Measurements from ENCODE around the gene HBA1.
"Not testable (repeated sequence)": the region's sequence is repeated elsewhere in the genome, so short reads cannot be mapped to it uniquely, and the experiment has no call there.

The HBA1 gene

GRCh38 chr16:176006-176405 is 474 bp upstream of the HBA1 start:
- DNase-seq = not testable (repeated sequence)

- no peak for DNase-seq
Measured at GRCh38 chr16:177394-177822, 928 bp downstream of the HBA1 start.

- no peak for DNase-seq
Measured at GRCh38 chr16:177981-178667, 1.6 kb downstream of the HBA1 start.

GRCh38 chr16:178668-179015 is 2.2 kb downstream of the HBA1 start:
- no peak for DNase-seq

- DNase-seq = no peak
Measured at GRCh38 chr16:179211-180092, 3.0 kb downstream of the HBA1 start.

- peak; percentile 47 for DNase-seq
Measured at GRCh38 chr16:180101-180675, 3.7 kb downstream of the HBA1 start, which contains the start of gene HBQ1. HBQ1 (plus strand) TSS chr16:180459; CDS start chr16:180487, 28 bp downstream.

GRCh38 chr16:180681-181564 is 4.4 kb downstream of the HBA1 start:
- DNase-seq = peak; percentile 86

- DNase-seq = no peak
Measured at GRCh38 chr16:181565-182021, 5.1 kb downstream of the HBA1 start.

- no peak for DNase-seq
Measured at GRCh38 chr16:183005-183404, 6.5 kb downstream of the HBA1 start.

- no peak for DNase-seq
Measured at GRCh38 chr16:185213-185612, 8.7 kb downstream of the HBA1 start.

GRCh38 chr16:185691-186090 is 9.2 kb downstream of the HBA1 start:
- no peak for DNase-seq

- DNase-seq = no peak
Measured at GRCh38 chr16:187330-187729, 10.8 kb downstream of the HBA1 start.

- DNase-seq = peak; percentile 36
Measured at GRCh38 chr16:188674-189073, 12.2 kb downstream of the HBA1 start.

- DNase-seq = no peak
Measured at GRCh38 chr16:189604-190186, 13.2 kb downstream of the HBA1 start.

GRCh38 chr16:191831-192230 is 15.4 kb downstream of the HBA1 start:
- no peak for DNase-seq

- DNase-seq = no peak
Measured at GRCh38 chr16:192686-193085, 16.2 kb downstream of the HBA1 start.

- no peak for DNase-seq
Measured at GRCh38 chr16:193441-193840, 17.0 kb downstream of the HBA1 start.

GRCh38 chr16:194516-194915 is 18.0 kb downstream of the HBA1 start:
- no peak for DNase-seq

- DNase-seq = no peak
Measured at GRCh38 chr16:200388-200787, 23.9 kb downstream of the HBA1 start.

GRCh38 chr16:203246-203645 is 26.8 kb downstream of the HBA1 start:
- no peak for DNase-seq

GRCh38 chr16:204046-204445 is 27.6 kb downstream of the HBA1 start:
- not testable (repeated sequence) for DNase-seq

- not testable (repeated sequence) for DNase-seq
Measured at GRCh38 chr16:209359-209758, 32.9 kb downstream of the HBA1 start.

Measured in CD4-positive, alpha-beta T cell treated with Interleukin-6 for 4 hours (primary cell).